ENCODE results near the gene NECTIN4.
"Not testable (repeated sequence)": the region's sequence is repeated elsewhere in the genome, so short reads cannot be mapped to it uniquely, and the experiment has no call there.

NECTIN4 gene

DNA sequence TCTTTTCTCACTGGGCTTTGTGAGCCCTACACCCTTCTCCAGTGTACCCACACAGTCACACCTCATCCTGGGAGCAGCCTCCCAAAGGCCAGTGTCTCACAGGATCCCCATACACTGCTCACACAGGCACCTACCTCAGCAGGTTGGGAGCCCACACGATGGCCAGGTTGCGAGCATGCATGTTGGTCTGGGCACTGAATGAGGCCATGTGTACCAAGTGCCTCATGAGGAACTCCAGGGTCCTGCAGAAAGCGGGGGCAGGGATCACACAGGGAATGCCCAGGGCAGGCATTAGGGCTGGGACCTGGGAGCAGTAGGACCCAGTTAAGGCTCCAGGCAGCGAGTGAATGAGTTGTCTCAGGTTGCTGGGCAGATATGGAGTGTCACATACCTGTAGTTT lies 35.1 kb downstream of the NECTIN4 start:
- no peak for DNase-seq (ENCODE audit: low read depth)

DNA sequence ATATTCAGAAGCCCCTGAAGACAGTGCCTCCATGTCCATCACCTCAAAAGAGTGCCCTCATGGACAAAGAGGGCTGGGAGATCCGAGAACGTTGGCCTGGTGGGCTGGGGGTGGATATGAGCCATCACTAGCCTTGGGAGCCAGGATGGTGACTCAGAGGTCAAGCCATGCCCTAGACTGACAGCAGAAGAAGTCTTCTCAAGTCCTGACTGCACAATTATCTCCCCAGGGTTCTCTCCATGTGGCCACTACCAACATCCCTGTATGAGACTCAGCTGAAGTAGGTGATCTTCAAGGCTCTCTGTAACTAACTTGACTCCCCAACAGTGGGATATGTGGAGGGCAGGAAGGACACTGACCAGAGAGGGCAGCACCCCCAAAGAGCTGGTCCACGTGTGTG lies 36.5 kb downstream of the NECTIN4 start:
- no peak for DNase-seq (ENCODE audit: low read depth)

GRCh38 chr1:161051219-161051618 lies 38.1 kb downstream of the NECTIN4 start:
- no peak for DNase-seq (ENCODE audit: low read depth)

DNA sequence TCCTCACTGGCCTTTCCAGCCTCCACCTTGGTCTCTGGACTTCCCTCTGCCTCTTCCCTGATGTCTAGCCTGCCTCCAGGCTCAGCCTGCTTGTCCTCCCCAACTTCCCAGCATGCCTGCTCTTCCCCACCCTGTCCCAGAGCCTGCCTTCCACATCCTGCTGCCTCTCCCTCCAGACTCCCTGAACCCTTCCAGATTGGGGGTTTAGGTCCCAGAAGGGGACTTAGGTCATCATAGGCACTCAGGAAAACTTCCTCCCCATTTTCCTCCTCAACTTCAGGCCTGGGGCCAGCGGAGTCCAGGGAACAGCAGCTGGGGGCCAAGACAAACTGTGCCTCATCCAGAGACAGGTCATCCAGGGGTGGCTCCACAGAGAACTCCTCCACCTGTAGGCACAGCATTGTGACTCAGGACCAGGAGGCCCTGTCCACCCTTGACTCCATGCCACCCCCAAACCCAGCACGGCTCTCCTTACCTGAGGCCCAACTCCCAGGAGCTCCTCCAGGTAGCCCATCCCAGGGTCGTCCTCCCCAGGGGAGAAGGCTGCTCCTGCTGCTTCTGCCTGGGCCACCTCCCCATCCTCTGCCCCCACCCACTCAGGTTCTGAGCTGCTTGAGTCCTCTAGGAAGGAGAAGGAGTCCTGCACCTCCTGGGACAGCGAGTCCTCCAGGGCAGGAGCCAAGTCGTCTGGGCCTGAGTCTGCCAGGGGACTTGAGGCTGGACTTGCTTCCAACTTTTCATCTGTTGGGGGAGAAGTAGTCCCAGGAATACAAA lies 40.2 kb downstream of the NECTIN4 start:
- no peak for DNase-seq (ENCODE audit: low read depth)

GRCh38 chr1:161047436-161048420 lies 41.6 kb downstream of the NECTIN4 start:
- DNase-seq (ENCODE audit: low read depth): no peak

DNA sequence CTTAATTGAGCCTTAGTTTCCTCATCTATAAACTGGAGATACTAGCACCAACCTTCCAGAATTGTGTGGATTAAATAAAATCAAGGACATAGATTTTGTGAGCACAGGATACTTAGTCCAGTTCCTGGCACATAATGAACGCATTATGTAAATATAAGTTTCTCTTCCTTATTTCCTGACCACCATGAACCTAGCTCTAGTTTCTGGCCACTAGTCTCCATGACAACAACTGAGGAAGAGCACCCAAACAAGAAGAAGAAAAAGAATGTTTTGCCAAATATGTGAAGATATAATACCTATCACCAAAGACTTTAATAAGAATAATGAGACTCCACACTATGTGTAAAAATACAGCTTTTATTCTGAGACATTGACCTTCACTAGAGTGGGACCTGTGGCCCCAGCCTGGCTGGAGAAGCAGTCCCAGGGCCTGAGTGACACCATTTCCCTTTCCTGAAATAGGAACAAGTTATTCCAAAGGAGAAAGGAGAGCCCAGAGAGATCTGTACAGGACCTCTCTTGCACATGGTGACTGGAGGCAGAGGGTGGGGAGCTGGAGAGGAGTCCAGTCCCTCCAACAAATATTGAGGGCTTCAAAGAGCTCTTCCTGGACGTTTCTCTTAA lies 42.6 kb downstream of the NECTIN4 start:
- no peak for DNase-seq (ENCODE audit: low read depth)

- peak; percentile 84 for DNase-seq (ENCODE audit: low read depth)
These were observed 43.4 kb downstream of the NECTIN4 start, which contains the start of gene USF1 for GRCh38 chr1:161045736-161046604. Gene USF1 (minus strand): TSS chr1:161045977. CDS start chr1:161043275, 2,702 bp downstream.

DNA sequence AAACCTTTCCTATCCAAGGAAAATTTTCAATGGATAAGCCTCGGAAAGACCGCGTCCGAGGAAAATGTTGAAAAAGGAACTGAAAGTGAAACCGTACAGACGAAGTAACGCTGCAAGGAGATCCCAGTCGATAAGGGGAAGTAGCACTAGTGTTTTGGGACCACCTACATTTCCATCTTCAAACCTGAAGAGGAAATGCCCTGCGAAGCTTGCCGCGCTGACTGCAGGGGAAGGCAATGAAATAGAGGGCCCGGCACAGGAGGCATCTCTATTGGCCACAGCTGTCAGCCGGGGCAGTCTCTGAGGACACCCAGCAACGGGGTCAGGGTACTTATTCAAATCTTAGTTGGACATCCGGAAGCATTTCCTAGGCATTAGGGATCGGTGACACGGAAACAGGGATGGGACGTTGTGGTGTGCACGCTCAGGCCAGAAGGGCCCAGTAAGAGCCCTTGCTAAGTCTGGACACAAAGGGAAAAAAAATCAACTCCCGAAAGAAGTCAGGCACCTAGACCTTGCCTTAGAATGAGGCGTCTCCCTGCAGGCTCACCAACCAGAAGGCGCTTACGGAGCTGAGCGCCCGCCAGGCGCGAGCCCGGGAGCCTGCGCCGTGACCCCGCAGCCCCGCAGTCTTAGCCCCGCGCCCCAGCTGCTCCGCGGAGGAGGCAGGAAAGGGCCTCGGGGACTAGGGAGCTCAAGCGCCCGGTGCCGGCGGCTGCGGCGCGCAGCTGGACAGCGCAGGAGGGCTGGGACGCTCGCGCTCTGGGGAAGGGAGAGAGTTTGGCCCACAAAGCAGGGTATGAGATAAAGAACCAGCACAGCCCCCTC lies 44.2 kb downstream of the NECTIN4 start:
- DNase-seq (ENCODE audit: low read depth): peak; percentile 43

DNA sequence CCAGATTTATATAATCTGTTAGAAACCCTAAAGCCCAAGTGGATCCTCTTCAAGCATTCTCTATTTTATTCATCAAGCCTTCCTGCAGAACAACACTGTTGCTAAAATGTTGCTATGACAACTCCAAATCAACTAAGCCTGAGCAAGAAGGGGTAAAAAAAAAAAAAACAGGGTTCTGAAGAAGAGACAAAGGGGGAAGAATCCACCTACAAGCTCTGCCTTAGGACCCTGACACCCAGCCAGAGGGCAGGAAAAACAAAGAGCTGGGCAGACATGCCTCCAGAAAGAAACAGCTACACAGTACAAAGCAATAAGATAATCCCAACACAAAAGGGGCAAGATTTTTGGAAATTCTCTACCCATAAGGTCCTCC lies 44.8 kb downstream of the NECTIN4 start:
- no peak for DNase-seq (ENCODE audit: low read depth)

DNA sequence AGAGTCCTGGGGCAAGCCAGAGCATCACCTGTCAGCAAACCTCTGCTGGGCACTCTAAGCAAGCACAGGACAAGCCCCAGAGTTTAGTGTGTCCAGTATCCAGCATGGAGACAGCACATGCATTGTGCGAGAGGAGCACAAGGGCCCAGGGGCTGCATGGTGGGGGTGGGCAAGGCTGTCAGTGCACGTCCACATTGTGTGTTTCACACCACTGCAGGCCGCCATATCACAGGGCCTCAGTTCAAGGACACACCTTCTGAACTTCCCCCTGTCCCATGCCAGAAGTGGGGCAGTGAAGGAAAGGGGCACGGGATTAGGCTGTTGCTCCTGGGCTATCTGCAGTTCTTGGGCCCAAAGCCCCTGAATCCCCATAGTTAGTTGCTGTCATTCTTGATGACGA lies 49.8 kb downstream of the NECTIN4 start:
- no peak for DNase-seq (ENCODE audit: low read depth)

- no peak for DNase-seq (ENCODE audit: low read depth)
These were observed 50.2 kb downstream of the NECTIN4 start for GRCh38 chr1:161039154-161039545.

DNA sequence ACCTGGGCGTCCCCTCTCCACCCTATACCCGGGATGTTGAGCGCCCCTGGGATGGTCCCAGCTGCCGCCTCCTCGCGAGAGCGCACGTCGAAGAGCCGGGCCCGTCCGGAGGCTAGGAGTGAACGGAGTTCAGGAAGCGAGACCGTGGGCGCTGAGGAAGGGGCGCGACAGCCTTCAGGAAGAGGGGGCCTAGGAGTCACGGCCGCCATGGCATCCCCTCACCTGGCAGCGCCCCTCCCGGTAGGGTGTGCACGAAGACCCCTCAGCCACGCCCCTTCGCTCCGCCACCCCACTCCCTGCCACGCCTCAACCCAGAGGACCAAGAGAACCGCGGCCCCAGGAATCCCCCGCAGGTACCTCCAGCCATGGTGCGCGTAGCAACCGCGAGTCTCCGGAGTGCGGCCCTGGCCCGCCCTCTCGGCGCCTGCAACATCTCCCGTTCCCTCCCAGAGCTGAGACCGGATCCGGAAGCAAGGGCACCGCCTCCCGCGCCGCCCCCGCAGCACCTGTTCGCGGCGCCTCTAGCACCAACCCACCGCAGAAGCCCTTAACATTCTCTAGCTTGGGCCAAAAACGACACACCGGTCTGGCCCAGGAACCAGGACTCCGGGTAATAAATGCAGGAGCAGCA lies 50.7 kb downstream of the NECTIN4 start, which contains the start of gene TSTD1:
TSTD1 (minus strand) TSS at position 442 of the 631 bp plus-strand sequence; CDS start at position 367, 75 bp downstream.
- DNase-seq (ENCODE audit: low read depth): peak; percentile 84

- no peak for DNase-seq (ENCODE audit: low read depth)
These were observed 51.5 kb downstream of the NECTIN4 start for GRCh38 chr1:161037661-161038522.

- DNase-seq (ENCODE audit: low read depth): no peak
These were observed 55.6 kb downstream of the NECTIN4 start for GRCh38 chr1:161033751-161034150.

GRCh38 chr1:161032409-161032808 lies 56.9 kb downstream of the NECTIN4 start:
- DNase-seq (ENCODE audit: low read depth): no peak

GRCh38 chr1:161031874-161032273 lies 57.5 kb downstream of the NECTIN4 start:
- DNase-seq (ENCODE audit: low read depth): no peak

- not testable (repeated sequence) for DNase-seq (ENCODE audit: low read depth)
These were observed 59.9 kb downstream of the NECTIN4 start for GRCh38 chr1:161029466-161029865.

DNA sequence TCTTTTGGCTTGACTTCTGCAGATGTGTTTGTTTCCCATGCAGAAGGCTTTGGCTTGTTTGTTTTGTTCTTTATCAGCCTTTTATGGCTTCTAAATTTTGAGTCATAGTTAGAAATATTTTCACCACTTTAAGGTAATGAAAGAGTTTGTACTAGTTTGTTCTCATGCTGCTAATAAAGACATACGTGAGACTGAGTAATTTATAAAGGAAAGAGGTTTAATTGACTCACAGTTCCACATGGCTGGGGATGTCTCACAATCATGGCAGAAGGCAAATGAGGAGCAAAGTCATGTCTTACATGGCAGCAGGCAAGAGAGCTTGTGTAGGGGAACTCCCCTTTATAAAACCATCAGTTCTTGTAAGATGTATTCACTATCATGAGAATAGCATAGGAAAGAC lies 62.4 kb downstream of the NECTIN4 start:
- DNase-seq (ENCODE audit: low read depth): not testable (repeated sequence)

GRCh38 chr1:161022432-161022831 lies 66.9 kb downstream of the NECTIN4 start:
- DNase-seq (ENCODE audit: low read depth): not testable (repeated sequence)

All from T-helper 22 cell (primary cell).